K562 (cell line): ENCODE data around the gene ZMIZ1. TPM values are rescaled to one million over a fixed set of nuclear protein-coding genes. Genes with fewer than 3 reads are reported as not detected.
A peak's percentile ranks its signal among the peaks of the same experiment; 100 is the strongest.

Experiments used
- ATAC-seq: fragments of 200-7000 bp; cut with Tn5 transposase; 3 replicates; pipeline ENCODE4 v1.9.1; 2020; ENCODE audit warnings: moderate library complexity
- BruUV-seq: library from RNA; stranded (reverse); fragments of 400-500 nt; replicated peaks from 2 replicates; lab custom pipeline; 2021; lab: Mats Ljungman, UMichigan
- CTCF ChIA-PET: fragments of 300-600 bp; formaldehyde crosslinking; extraction: SDS; loops from one replicate; lab custom pipeline; 2021; ENCODE audit warnings: low intra/inter-chr PET ratio; lab: Yijun Ruan, JAX
- POLR2A ChIA-PET: fragments of 300-600, 350-650 bp; sonication (Branson Sonifier 250); formaldehyde crosslinking; extraction: SDS; loops from one replicate; lab custom pipeline; 2021; ENCODE audit warnings: antibody characterized with exemption, inconsistent platforms; lab: Yijun Ruan, JAX
- DNase-seq, 4 experiments: peaks; one replicate each; pipeline versions ENCODE4 v3.0.0 to v3.0.0-alpha.2; 2011 to 2018; ENCODE audit warnings: low spot score in 3 of 4, mixed read lengths in 3 of 4; ENCODE audit errors: extremely low read depth in 1 of 4
- FAIRE-seq: peaks from 2 replicates; lab custom pipeline; 2011; peaks lifted over from hg19 to GRCh38; lab: Jason Lieb, UNC
- H2AFZ ChIP-seq: 2 replicates; pipeline ENCODE4 v1.6.0; 2011; ENCODE audit warnings: low read depth, low read length, control low read depth, inconsistent platforms
- H3K27ac ChIP-seq: fragments of 200-600 bp; 3 replicates; pipeline ENCODE4 v1.8.0; 2011; ENCODE audit warnings: low read depth, mild to moderate bottlenecking, control low read depth, inconsistent platforms, low read length, moderate library complexity, mixed read lengths; ENCODE audit errors: extremely low read depth
- H3K27me3 ChIP-seq, 2 experiments: fragments of 300-600 bp in 1 of 2; 2 replicates in 1 of 2; 3 replicates in 1 of 2; pipeline versions ENCODE4 v1.6.0 to v1.8.0; 2011; ENCODE audit warnings: inconsistent platforms in 2 of 2, low read length in 2 of 2, mild to moderate bottlenecking in 1 of 2, mixed read lengths in 1 of 2, moderate library complexity in 1 of 2; ENCODE audit not compliant: control insufficient read depth in 2 of 2, insufficient read depth in 2 of 2
- H3K36me3 ChIP-seq: fragments of 300-600 bp; 3 replicates; pipeline ENCODE4 v1.8.0; 2011; ENCODE audit warnings: mild to moderate bottlenecking, low read length, inconsistent platforms; ENCODE audit not compliant: control insufficient read depth, insufficient read depth
- H3K4me1 ChIP-seq, 2 experiments: fragments of 200-600 bp in 1 of 2; replicated peaks in 1 of 2; 2 replicates in 1 of 2; 3 replicates in 1 of 2; pipeline versions ENCODE4 v1.5.1 to v1.8.0; 2011; ENCODE audit warnings: inconsistent platforms in 2 of 2, low read length in 2 of 2, mild to moderate bottlenecking in 1 of 2, mixed read lengths in 1 of 2, moderate library complexity in 1 of 2; ENCODE audit not compliant: control insufficient read depth in 2 of 2, insufficient read depth in 2 of 2
- H3K4me2 ChIP-seq: 2 replicates; pipeline ENCODE4 v1.6.1; 2011; ENCODE audit warnings: low read length, control low read depth, inconsistent platforms, mixed read lengths; ENCODE audit not compliant: insufficient read depth
- H3K4me3 ChIP-seq: fragments of 200-600 bp; sonication (generic), shearing (Covaris generic); 2 replicates; pipeline ENCODE4 v1.5.1; 2016; ENCODE audit warnings: control low read depth, inconsistent platforms
- H3K79me2 ChIP-seq: fragments of 200-600 bp; 3 replicates; pipeline ENCODE4 v1.8.0; 2011; ENCODE audit warnings: low read length, inconsistent platforms; ENCODE audit not compliant: control insufficient read depth, insufficient read depth
- H3K9ac ChIP-seq, 2 experiments: 2 replicates each; pipeline versions ENCODE4 v1.6.0 to v1.6.1; 2011; ENCODE audit warnings: low read depth in 2 of 2, low read length in 2 of 2, control low read depth in 1 of 2, inconsistent platforms in 1 of 2, mild to moderate bottlenecking in 1 of 2, mixed read lengths in 1 of 2; ENCODE audit not compliant: insufficient read depth in 1 of 2
- H3K9me1 ChIP-seq: one replicate; pipeline ENCODE4 v1.6.0; 2011; ENCODE audit warnings: inconsistent platforms, mild to moderate bottlenecking, low read length, moderate library complexity; ENCODE audit not compliant: control insufficient read depth, insufficient read depth
- H3K9me3 ChIP-seq: replicated peaks from 2 replicates; pipeline ENCODE4 v1.5.1; 2011; ENCODE audit warnings: low read depth, low read length, inconsistent platforms; ENCODE audit not compliant: control insufficient read depth, insufficient read depth
- H4K20me1 ChIP-seq: replicated peaks from 2 replicates; pipeline ENCODE4 v1.6.1; 2011; ENCODE audit warnings: low read length, inconsistent platforms, mixed read lengths; ENCODE audit not compliant: control insufficient read depth, insufficient read depth
- ARID3A ChIP-seq: IDR thresholded peaks from 2 replicates; pipeline ENCODE4 v1.6.1; 2012; ENCODE audit warnings: low read depth, low read length, improper control_type of control experiment, borderline replicate concordance
- EWSR1 ChIP-seq: fragments of 450-650 bp; IDR thresholded peaks from 2 replicates; pipeline ENCODE4 v1.6.1; 2018; ENCODE audit warnings: borderline replicate concordance, mild to moderate bottlenecking, low read depth, moderate library complexity; ENCODE audit not compliant: partially characterized antibody
- FOXA1 ChIP-seq: fragments of 450-650 bp; IDR thresholded peaks from 2 replicates; pipeline ENCODE4 v1.6.1; 2016; ENCODE audit warnings: mild to moderate bottlenecking, borderline replicate concordance
- GATAD2A ChIP-seq: fragments of 450-650 bp; IDR thresholded peaks from 2 replicates; pipeline ENCODE4 v1.6.1; 2017
- GATAD2B ChIP-seq: fragments of 450-650 bp; IDR thresholded peaks from 2 replicates; pipeline ENCODE4 v1.6.1; 2017; ENCODE audit warnings: mild to moderate bottlenecking, borderline replicate concordance
- HSF4 ChIP-seq: fragments of 250-450 bp; sonication (Bioruptor Pico); IDR thresholded peaks from 2 replicates; pipeline ENCODE4 v2.1.2; 2022; ENCODE audit warnings: mild to moderate bottlenecking, moderate library complexity, borderline replicate concordance
- MCM5 ChIP-seq: fragments of 450-650 bp; IDR thresholded peaks from 2 replicates; pipeline ENCODE4 v1.6.1; 2016; ENCODE audit warnings: low read depth
- POLR2A ChIP-seq: fragments of 450-650 bp; conservative IDR thresholded peaks from 2 replicates; pipeline ENCODE4 v1.6.1; 2016
- SAFB2 ChIP-seq: fragments of 200-400 bp; formaldehyde crosslinking; IDR thresholded peaks from 2 replicates; pipeline ENCODE4 v1.6.1; 2018; ENCODE audit warnings: borderline replicate concordance, low read length, low read depth, moderate library complexity; ENCODE audit not compliant: severe bottlenecking
- STAT5A ChIP-seq: IDR thresholded peaks from 2 replicates; pipeline ENCODE4 v1.6.1; 2012; ENCODE audit warnings: low read length, inconsistent platforms, borderline replicate concordance
- ZNF174 ChIP-seq: fragments of 250-450 bp; sonication (Bioruptor Pico); IDR thresholded peaks from 2 replicates; pipeline ENCODE4 v1.4.0; 2020; ENCODE audit warnings: mild to moderate bottlenecking
- ZNF384 ChIP-seq: IDR thresholded peaks from 2 replicates; pipeline ENCODE4 v1.6.1; 2012; ENCODE audit warnings: low read depth, low read length, improper control_type of control experiment
- ZNF583 ChIP-seq: fragments of 250-450 bp; sonication (Bioruptor Pico); IDR thresholded peaks from 2 replicates; pipeline ENCODE4 v1.4.0; 2020
- ZNF589 ChIP-seq: fragments of 200-800 bp; sonication (Bioruptor generic); IDR thresholded peaks from 2 replicates; pipeline ENCODE4 v1.6.1; 2016; ENCODE audit warnings: low read depth, missing genetic modification characterization, missing compliant biosample characterization
- ZNF830 ChIP-seq: fragments of 250-450 bp; sonication (Bioruptor Pico); IDR thresholded peaks from 2 replicates; pipeline ENCODE4 v1.5.0; 2021; ENCODE audit warnings: mild to moderate bottlenecking
- WGBS: fragments of 100-300 bp; shearing (Covaris generic); methylation state at CpG from one replicate; pipeline ENCODE4 v1.1.6; 2016; ENCODE audit warnings: low coverage, mixed read lengths; ENCODE audit not compliant: insufficient coverage; ENCODE audit errors: missing lambda C conversion rate; 5-methylcytosine and 5-hydroxymethylcytosine counted together
- in situ Hi-C: fragments of 300-500 bp; cut with MboI; formaldehyde crosslinking; loops from 4 replicates; pipeline ENCODE4 v1.15.0; 2018; ENCODE audit warnings: inconsistent platforms, mixed read lengths
- intact Hi-C: fragments of 100-400 bp; cut with micrococcal nuclease; formaldehyde crosslinking; loops from 2 replicates; pipeline ENCODE4 v1.14.2; 2022
- polyA plus RNA-seq, 8 experiments: library from polyadenylated mRNA; depleted of rRNA in 4 of 8; stranded (reverse) in 5 of 8; unstranded in 3 of 8; fragments of >200 nt; fragmentation: Nextera tagmentation in 2 of 8; fragmentation: Illumina TruSeq in 1 of 8; extraction: Ambion mirVana in 2 of 8; extraction: Trizol in 1 of 8; gene quantifications; 2 replicates each; pipeline versions ENCODE4 v1.2.1 to v1.2.3, GENCODE V29; 2011 to 2014; ENCODE audit warnings: inconsistent platforms in 1 of 8, missing spikeins in 1 of 8
- total RNA-seq, 7 experiments: library from RNA; depleted of rRNA in 6 of 7; stranded (reverse); fragments of >200 nt in 6 of 7; fragmentation: Illumina TruSeq in 2 of 7; extraction: Trizol in 2 of 7; gene quantifications; 2 replicates each; pipeline versions ENCODE4 v1.2.1 to v1.2.3, GENCODE V29; 2011 to 2021; ENCODE audit warnings: low replicate concordance in 1 of 7

Gene ZMIZ1
- total and polyA plus RNA-seq, 9 of the 15 experiments (the other 6 are each of a cell fraction or from before 2014, with no cell fraction given) = 1.0 to 37.3 (median 4.3) TPM

- H2AFZ ChIP-seq = no peak overlapping the region
- WGBS = 76% methylated on average over 18 of the region's 18 CpGs
- H3K27me3 ChIP-seq = no peaks in the 10 kb centered on the region
- no peak for DNase-seq
- peaks cover 34% of the 10 kb centered on the region for H4K20me1 ChIP-seq
- H3K4me3 ChIP-seq = no peak overlapping the region
- intact Hi-C loops (no loop called here), in situ Hi-C loops (no loop called here)
- BruUV-seq = no TSS peak
- ChIA-PET CTCF (no interaction called here), POLR2A (interaction anchor here (0.5 kb wide), 1 partner anchor 1078 kb away, joined by 3 read pairs; no protein-coding TSS in a partner anchor)
- H3K9ac ChIP-seq = no peak overlapping the region
- TF ChIP-seq ZNF589 (CRISPR knock-in tag) (no peak), ZNF830 (CRISPR knock-in tag) (no peak), POLR2A (no peak)
- H3K9me1 ChIP-seq = no peaks in the 10 kb centered on the region
- no peaks in the 10 kb centered on the region for H3K9me3 ChIP-seq
- ATAC-seq = no peak
- H3K79me2 ChIP-seq = no peaks in the 10 kb centered on the region
- H3K27ac ChIP-seq = no peak overlapping the region
- peaks cover 0 to 7% of the 10 kb centered on the region in 2 experiments; a peak in 1 of 5 replicates for H3K4me1 ChIP-seq
- no peaks in the 10 kb centered on the region for H3K36me3 ChIP-seq
- no peak overlapping the region for H3K4me2 ChIP-seq
- FAIRE-seq = no peak
Measured at GRCh38 chr10:79262959-79263746, 194.4 kb downstream of the ZMIZ1 start.

GRCh38 chr10:79263939-79264338 lies 195.2 kb downstream of the ZMIZ1 start:
- peaks cover 4% of the 10 kb centered on the region; the same call in 1 of the 3 replicates for H3K36me3 ChIP-seq
- in situ Hi-C loops (no loop called here), intact Hi-C loops (no loop called here)
- POLR2A ChIA-PET = interaction anchor here (0.8 kb wide), 1 partner anchor 10 kb away, joined by 4 read pairs; no protein-coding TSS in a partner anchor
- H3K9ac ChIP-seq = 0 out of 4 replicates have a peak overlapping the region, but pooled peaks of 1 of the 2 experiments have one; percentile 22
- H3K9me3 ChIP-seq = no peaks in the 10 kb centered on the region
- no peak for FAIRE-seq
- WGBS = 65% methylated on average over 10 of the region's 10 CpGs
- no peak for DNase-seq
- no peaks in the 10 kb centered on the region for H3K27me3 ChIP-seq
- no TSS peak for BruUV-seq
- H3K4me1 ChIP-seq = peaks cover 0 to 10% of the 10 kb centered on the region in 2 experiments; a peak in 1 of 5 replicates
- no peak for ATAC-seq
- no peaks in the 10 kb centered on the region for H3K9me1 ChIP-seq
- CTCF ChIA-PET = no interaction called here
- H2AFZ ChIP-seq = no peak overlapping the region
- H3K4me3 ChIP-seq = no peak overlapping the region
- H3K79me2 ChIP-seq = no peaks in the 10 kb centered on the region
- H3K27ac ChIP-seq = no peak overlapping the region
- H3K4me2 ChIP-seq = no peak overlapping the region
- peaks cover 28% of the 10 kb centered on the region for H4K20me1 ChIP-seq
- no peak for TF ChIP-seq ARID3A
- TF ChIP-seq GATAD2B = no peak
- TF ChIP-seq MCM5 = no peak
- no peak for TF ChIP-seq GATAD2A
- no peak for TF ChIP-seq SAFB2
- no peak for TF ChIP-seq STAT5A
- TF ChIP-seq HSF4 (CRISPR knock-in tag) = no peak
- TF ChIP-seq ZNF174 = no peak
- TF ChIP-seq ZNF583 (CRISPR knock-in tag) = no peak
- no peak for TF ChIP-seq FOXA1
- no peak for TF ChIP-seq ZNF384
- TF ChIP-seq EWSR1 = no peak
